Measurements from ENCODE around the gene ICAM4.

Gene ICAM4

DNA sequence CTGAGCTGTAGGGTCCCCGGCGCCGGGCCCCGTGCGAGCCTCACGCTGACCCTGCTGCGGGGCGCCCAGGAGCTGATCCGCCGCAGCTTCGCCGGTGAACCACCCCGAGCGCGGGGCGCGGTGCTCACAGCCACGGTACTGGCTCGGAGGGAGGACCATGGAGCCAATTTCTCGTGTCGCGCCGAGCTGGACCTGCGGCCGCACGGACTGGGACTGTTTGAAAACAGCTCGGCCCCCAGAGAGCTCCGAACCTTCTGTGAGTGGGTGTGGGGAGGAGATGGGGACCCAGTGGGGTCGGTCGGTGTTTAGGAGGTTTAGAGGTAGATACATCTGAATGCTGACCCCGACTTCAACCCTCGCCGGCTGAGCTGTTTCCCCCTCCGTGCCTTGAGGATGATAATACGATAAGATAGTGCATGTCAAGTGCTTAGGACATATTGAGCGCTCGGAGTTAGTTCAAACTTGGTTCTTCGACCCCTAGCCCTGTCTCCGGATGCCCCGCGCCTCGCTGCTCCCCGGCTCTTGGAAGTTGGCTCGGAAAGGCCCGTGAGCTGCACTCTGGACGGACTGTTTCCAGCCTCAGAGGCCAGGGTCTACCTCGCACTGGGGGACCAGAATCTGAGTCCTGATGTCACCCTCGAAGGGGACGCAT, 4.9 kb downstream of the ICAM4 start:
- DNase-seq (ENCODE audit: low read depth), result no peak

DNA sequence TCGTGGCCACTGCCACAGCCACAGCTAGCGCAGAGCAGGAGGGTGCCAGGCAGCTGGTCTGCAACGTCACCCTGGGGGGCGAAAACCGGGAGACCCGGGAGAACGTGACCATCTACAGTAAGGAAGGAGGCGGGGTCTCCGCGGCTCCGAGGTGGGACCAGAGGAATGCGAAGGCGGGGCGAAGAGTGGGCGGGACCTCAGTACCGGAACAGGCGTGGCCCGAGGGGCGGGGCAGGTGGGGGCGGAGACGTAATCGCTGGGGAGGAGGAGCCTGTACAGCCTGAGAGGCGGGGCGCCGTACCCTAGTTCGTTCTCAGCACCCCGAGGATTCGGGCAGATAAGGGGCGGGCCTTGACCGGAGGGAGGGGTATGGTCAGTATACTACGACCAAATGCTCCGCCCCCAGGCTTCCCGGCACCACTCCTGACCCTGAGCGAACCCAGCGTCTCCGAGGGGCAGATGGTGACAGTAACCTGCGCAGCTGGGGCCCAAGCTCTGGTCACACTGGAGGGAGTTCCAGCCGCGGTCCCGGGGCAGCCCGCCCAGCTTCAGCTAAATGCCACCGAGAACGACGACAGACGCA, 5.5 kb downstream of the ICAM4 start:
- DNase-seq (ENCODE audit: low read depth), result peak; percentile 43

DNA sequence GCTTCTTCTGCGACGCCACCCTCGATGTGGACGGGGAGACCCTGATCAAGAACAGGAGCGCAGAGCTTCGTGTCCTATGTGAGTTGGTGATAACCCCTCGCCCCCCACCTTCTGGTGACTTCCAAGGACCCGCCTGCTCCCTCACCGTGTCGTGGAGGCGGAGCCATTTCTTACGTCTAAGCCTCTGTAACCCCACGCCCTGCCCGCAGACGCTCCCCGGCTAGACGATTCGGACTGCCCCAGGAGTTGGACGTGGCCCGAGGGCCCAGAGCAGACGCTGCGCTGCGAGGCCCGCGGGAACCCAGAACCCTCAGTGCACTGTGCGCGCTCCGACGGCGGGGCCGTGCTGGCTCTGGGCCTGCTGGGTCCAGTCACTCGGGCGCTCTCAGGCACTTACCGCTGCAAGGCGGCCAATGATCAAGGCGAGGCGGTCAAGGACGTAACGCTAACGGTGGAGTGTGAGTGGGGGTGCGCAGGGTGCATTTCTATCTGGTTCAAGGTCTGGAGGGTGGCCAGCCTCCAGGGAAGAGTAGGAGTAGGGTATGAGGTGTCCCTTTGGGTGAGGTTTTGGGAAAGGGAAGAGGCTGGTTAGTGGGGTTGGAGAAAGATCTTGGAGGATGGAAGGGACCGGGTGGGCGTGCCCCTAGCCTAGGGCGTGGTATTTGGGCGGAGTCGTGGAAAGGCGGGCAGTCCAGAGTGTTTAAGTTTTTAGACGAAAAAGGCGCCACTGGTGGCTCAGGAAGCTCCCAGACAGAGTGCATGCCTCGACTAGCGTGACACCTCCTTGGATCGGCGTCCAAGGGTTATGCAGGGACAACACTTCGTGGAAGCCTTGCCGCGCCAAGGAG, 6.3 kb downstream of the ICAM4 start:
- no peak for DNase-seq (ENCODE audit: low read depth)

DNA sequence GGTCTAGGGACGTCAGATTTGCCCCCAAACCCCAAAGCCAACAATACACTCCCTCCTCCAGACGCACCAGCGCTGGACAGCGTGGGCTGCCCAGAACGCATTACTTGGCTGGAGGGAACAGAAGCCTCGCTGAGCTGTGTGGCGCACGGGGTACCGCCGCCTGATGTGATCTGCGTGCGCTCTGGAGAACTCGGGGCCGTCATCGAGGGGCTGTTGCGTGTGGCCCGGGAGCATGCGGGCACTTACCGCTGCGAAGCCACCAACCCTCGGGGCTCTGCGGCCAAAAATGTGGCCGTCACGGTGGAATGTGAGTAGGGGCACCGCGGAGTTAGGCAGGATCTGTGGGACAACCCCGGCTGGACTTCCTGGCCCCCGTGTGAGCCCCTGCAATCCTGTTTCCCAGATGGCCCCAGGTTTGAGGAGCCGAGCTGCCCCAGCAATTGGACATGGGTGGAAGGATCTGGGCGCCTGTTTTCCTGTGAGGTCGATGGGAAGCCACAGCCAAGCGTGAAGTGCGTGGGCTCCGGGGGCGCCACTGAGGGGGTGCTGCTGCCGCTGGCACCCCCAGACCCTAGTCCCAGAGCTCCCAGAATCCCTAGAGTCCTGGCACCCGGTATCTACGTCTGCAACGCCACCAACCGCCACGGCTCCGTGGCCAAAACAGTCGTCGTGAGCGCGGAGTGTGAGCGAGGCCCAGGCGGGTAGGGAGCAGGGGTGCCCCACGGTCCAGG, 7.0 kb downstream of the ICAM4 start:
- DNase-seq (ENCODE audit: low read depth), result no peak

DNA sequence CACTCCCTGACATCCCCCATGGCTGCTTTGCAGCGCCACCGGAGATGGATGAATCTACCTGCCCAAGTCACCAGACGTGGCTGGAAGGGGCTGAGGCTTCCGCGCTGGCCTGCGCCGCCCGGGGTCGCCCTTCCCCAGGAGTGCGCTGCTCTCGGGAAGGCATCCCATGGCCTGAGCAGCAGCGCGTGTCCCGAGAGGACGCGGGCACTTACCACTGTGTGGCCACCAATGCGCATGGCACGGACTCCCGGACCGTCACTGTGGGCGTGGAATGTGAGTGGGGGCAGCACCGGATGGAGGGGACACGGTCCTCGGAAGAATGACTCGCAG, 7.6 kb downstream of the ICAM4 start:
- no peak for DNase-seq (ENCODE audit: low read depth)

DNA sequence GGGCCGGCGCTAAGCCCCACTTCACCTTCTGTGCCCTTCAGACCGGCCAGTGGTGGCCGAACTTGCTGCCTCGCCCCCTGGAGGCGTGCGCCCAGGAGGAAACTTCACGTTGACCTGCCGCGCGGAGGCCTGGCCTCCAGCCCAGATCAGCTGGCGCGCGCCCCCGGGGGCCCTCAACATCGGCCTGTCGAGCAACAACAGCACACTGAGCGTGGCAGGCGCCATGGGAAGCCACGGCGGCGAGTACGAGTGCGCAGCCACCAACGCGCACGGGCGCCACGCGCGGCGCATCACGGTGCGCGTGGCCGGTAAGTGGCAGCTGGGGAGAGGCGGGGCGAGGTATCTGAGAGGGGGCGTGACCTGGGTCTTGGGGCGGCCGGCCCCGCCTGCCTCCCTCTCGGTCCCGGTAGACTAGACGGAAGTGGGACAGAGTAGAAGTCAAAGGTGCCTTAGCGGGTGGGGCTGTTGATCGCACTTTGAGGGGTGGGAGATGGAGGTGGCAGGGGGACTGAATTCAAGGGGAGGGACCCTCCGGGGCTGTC, 8.6 kb downstream of the ICAM4 start:
- DNase-seq (ENCODE audit: low read depth), result peak; percentile 42

DNA sequence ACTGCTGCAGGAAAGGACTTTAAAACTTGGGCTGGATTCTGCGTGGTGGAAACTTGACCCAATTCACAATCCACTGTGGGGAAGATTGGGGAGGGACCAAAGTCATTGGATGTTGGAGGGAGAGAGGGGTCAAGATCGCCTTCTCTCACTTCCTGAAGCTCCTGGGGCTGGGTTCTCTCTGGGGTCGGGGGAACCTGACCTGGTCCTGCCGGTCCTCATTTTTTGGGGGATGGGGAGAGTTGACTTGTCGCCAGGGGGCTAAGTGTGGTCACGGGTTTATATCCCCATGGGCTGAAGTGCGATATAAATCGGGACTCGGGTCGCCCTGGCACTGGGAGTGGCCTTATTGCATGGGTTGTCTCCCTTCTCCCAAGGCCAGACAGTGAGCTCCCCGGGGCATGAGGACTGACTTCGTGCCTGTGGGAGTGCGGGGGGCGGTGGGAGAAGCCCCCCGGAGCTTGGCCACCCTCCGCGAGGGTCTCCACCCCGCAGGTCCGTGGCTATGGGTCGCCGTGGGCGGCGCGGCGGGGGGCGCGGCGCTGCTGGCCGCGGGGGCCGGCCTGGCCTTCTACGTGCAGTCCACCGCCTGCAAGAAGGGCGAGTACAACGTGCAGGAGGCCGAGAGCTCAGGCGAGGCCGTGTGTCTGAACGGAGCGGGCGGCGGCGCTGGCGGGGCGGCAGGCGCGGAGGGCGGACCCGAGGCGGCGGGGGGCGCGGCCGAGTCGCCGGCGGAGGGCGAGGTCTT, 9.3 kb downstream of the ICAM4 start:
- no peak for DNase-seq (ENCODE audit: low read depth)

DNA sequence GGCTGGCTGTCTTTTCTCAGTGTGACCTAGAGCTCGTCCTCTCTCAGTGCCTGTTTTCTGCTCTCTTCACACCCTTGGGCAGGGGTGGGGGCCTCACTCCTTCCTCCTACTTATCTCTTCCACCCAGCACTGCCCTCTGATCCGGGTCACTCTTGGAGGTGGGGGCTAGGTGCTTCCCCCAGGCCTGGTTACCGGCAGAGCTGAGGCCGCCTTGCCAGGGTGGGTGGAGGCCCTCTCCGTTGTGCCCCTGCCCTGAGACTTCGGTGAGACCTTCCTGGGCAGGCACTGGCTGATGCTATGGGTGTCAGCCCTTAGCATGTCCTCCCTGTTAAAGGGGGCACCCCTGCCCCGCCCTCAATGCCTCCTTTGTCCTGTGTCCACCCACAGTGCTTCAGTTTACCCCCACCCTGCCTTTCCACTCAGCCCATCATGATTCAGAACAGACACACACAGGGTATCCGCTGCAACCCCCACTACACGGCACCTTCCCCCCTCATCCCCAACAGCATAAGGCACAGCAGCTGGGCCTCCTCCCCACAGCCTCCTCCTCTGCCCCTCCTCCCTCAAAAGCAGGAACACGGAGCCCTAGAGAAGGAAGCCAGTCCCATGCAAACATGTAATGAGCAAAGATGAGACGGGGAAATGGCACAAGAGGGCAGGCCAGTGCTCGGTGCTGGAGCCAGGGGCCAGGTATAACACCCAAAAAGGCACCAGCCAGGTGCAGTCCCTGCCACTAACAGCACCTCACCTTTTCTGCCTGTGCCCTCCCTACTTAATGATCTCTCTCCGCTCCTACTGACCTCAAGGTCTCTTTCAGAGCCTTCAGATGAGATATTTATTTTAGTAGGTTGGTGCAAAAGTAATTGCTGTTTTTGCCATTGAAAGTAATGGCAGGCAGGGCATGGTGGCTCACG, 13.0 kb downstream of the ICAM4 start:
- DNase-seq (ENCODE audit: low read depth), result no peak

DNA sequence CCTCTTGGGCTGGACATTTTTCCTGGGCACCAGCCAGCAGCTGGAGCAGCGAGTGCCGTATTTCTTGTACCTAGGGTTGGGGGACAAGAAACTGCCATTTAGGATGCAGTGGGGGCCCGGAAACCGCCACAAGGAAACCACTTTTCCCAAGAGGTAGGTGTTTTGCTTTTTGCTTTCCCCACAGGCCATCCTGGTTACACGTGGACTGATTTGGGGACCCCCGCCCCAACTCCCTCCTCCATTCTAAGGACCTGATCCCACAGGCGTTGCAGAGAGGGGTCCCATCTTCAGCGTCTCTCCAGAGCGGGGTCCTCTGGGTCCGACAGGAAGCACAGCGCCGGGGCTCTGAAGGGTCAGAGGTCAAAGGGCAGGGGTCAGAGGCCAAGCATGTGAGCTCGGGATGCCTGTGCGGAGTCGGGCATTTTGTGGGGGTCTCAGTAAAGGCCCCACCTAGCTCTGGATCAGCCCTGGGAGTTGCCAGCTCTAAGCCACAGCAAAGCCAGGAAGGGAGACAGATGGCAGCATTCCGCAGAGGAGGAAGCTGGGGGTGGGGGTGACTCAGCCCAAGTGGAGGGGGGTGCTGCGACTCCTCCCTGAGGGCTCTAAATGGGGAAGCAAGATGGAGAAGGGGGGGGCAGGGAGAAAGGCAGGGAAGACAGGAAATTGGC, 18.5 kb downstream of the ICAM4 start:
- no peak for DNase-seq (ENCODE audit: low read depth)

DNA sequence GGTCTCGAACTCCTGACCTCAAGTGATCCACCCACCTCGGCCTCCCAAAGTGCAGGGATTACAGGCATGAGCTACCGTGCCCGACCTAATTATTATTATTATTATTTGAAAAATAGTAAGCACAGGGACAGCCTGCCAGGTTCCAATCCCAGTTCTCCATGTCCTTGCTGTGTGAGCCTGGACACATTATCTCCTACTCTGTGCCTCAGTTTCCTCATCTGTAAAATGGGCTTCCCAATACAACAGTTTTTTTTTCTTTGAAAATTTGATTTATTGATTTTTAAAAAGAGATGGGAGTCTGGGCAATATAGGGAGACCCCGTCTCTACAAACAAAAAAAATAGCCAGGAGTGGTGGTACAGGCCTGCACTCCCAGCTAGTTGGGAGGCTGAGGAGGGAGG, 19.6 kb downstream of the ICAM4 start:
- no peak for DNase-seq (ENCODE audit: low read depth)

DNA sequence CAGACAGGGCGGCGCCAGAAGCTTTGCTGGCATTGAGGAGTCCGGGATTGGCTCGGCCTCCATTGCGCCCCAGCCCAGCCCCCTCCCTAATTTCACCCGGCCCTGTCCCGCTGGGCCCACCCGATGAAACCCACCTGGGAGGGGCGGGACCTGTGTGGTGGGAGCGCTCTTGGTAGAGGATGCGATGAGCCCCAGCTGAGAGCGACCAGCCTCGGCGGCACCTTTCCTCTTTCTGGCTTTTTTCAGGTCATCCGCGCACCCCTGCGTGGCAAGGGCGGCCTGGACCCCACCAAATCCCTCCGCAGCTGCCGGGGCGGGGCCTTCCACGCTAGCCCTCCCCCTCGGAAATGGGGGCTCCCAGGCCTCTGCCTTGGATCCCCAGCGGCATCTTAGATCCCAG, 22.7 kb downstream of the ICAM4 start, which contains the start of gene ZGLP1:
TSS of gene ZGLP1 (minus strand) at position 393 of the 400 bp plus-strand sequence.
- no peak for DNase-seq (ENCODE audit: low read depth)

DNA sequence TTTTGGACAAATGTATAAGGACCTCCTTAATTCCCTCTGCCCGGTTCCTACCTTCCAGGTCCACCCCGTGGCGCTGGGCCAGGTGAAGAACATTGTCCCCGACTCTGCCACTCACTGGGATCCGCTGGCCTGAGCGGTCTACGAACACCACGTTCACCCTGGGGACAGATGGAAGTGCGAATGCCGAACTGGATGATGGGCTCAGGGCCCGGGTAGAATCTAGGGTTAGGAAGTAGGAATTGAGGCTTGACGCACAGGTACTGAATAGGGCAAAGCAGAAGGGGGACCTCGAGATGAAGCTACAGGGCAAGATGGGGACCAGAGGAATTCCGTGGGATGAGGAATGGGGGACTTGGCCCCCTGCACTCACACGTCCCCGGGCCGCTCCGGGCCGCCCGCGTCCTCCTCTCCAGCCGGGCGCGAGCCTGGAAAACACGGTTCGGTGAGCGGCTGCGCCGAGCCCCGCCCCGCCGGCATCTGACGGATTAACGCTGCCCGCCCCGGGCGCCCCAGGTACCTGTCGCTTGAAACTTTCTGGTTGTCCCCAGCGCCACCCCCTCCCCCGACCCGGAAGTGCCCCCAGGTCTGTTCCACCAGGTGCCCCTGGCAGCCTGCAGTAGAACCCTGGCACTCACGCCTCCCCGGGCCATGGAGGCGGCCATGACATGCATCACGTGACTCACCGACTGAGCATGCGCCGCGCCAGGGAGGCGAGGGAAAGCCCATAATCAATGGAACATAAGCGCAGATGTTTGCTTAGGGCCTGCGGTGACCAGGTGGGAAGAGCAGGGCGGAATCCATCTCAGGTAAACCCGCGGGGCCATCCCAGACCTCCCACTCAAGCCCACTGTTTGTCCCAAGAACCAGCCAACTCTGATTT, 28.8 kb downstream of the ICAM4 start, which contains the start of gene FDX2:
TSS of gene FDX2 (minus strand) at position 681 of the 880 bp plus-strand sequence. CDS start at position 662, 19 bp downstream.
- peak; percentile 87 for DNase-seq (ENCODE audit: low read depth)

DNA sequence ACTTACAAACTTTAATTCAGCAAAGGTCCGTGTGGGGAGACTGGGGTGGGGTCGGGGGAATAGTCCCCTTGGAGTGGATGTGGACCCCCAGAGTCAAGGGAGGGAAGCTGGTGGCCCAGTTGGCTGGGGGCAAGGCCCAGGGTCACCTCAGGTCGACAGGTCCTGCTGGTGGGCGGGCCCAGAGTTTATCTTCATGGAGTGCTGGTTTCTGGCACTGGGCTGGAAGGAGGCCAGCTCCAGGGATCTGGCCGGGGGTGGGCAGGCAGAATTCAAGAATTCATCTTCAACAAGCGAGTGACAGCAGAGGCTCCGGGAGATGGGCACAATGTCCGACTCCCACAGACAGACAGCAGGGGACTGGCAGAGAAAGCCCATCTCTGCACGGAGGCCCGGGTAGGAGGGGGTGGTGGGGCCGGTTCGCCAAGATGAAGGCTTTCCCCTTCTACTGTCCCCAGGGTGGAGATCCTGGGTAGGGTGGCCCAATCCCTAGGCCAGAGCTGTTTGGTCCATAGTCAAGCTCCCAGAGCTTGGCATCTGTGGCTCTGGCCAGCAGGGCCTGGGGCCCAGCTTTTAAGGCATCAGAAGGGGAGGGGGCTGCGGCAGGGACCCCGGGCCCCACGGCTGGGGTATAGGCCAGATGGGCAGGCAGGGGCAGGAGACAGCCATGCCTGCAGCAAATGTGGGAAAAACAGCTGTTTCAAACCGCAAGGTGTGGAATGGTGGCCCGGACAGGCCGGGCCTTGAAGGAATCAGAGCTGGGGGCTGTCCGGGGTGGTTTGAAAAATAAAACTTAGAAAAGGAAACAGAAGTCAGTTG, 29.7 kb downstream of the ICAM4 start:
- DNase-seq (ENCODE audit: low read depth), result no peak

DNA sequence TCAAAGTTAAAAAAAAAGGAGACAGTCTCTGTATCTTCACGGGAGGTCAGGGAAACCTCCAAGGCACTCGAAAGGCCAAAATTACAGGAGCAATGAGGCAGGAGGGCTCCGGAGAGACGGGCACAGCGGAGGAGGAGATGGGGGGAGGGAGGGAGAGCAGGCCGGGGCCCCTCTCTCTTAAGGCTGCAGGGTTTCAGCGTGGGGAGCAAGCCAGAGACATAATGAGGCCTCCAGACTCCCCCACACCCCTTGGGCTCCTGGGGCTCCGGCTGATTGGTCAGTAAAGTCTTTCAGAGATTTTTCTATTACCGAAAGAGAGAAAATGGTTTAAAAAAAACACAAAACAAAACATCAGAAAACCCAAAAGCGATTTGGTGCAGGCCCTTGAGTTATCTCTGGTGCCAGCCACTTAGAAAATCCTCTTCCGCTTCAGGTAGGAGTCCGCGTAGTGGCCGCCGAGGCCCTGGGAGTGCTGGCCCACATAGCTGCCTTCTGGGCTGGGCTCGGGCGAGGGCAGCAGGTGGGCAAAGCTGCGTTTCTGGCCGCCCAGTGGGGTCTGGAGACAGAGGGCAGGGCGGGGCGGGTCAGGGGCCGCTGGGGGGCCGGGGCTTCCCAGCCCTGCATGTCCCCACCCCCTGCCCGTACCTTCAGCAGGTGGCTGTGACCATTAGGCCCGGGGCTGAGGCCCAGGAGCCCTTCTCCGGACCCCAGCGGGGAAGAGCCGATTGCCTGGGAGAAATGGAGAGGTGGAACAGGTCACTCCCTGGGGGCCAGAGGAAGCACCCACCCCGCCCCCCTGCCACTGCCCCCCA, 30.5 kb downstream of the ICAM4 start:
- DNase-seq (ENCODE audit: low read depth), result no peak

DNA sequence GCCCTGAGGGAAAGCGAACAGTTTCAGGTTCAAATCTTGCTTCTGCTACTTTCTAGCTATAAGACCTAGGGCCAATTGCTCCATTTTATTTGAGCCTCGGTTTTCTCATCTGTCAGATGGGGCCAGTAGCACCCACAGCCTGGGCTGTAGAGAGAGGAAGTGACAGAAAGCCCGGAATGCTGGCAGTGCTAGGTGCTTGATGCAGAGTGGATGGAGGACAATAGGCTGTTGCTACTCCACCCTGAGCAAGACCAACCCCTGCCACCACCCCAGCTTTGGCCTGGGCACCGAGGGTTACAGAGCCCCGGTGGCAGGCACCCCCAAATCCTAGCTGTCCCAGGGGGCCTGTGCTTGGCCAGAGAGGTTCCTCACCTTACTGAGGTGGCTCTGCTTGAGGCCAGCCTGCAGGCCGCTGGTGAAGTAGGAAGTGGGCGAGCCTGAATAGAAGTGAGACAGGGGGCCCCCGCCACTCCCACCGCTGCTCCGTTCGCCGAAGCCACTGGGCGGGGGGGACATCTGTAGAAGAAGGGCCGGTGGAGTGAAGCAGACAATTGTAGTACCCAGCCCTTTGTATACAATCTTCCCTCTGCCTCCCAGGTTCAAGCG, 31.2 kb downstream of the ICAM4 start:
- no peak for DNase-seq (ENCODE audit: low read depth)

DNA sequence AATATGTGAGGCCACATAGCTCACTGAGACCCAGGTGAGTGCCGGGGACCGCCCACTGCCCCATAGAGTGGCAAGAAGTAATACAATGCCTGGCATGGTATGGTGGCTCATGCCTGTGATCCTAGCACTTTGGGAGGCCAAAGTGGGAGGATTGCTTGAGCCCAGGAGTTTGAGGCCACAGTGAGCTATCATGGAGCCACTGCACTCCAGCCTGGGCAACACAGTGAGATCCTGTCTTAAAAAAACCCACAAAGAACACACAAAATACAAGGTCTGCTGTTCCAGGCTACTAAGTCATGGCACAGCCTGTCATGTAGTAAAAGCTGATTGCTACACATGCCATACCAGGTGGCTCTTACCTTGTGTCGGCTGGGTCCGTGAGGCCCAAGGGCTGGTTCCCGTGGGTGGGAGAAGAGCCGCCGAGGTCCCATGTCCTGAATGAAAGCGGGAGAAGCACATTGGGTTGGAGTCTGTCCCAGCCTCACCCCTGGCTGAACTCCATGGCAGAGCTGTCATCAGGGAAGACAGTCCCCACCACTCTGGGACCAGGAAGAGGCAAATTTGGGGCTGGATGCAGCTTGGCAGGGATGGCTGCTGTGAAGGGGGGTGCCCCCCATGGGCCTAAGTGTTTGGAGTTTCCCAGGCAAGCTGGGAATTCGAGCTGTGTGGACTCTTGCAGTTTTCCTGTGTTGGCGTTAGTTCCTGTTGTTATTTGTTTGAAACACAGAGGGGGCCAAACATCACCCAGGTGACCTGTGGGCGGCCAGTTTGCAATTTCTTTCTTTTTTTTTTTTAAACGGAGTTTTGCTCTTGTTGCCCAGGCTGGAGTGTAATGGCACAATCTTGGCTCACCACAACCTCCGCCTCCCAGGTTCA, 32.3 kb downstream of the ICAM4 start:
- DNase-seq (ENCODE audit: low read depth), result no peak
